DMS114 treated with DMSO at 0.1 percent for 48 hours (cell line): ENCODE data around the gene NFIA.
"Not testable (repeated sequence)": the region's sequence is repeated elsewhere in the genome, so short reads cannot be mapped to it uniquely, and the experiment has no call there.

Experiments
- DNase-seq: peaks from one replicate; lab custom pipeline; 2025; ENCODE audit not compliant: unreplicated experiment; lab: John Stamatoyannopoulos, UW

The NFIA gene

GRCh38 chr1:61445269-61445825, 363.0 kb downstream of the NFIA start:
- DNase-seq: no peak

GRCh38 chr1:61446531-61446991, 364.2 kb downstream of the NFIA start:
- no peak for DNase-seq

GRCh38 chr1:61447106-61447967, 365.0 kb downstream of the NFIA start:
- no peak for DNase-seq

DNA sequence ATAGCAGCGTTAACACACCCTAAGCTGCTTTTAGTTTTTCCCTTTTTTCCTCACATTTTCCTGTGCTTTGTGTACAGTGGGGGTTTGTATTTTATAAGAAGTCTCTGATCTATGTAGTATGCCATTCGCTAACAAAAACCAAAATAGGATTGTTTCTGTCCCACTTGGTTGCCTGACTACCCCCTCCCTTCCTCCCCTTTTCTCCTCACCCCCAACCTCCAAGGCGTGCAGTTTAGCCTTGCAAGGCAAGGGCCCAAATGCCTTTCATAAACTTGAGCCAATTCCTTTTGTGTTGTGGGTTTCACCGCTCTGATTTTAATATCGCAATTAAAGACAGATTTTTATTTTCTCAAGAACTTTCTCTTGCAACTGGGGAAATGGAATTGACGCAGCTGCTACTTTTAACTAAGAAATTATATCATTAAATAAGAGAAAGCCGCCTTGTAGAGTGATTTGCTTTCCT, 365.6 kb downstream of the NFIA start:
- no peak for DNase-seq

DNA sequence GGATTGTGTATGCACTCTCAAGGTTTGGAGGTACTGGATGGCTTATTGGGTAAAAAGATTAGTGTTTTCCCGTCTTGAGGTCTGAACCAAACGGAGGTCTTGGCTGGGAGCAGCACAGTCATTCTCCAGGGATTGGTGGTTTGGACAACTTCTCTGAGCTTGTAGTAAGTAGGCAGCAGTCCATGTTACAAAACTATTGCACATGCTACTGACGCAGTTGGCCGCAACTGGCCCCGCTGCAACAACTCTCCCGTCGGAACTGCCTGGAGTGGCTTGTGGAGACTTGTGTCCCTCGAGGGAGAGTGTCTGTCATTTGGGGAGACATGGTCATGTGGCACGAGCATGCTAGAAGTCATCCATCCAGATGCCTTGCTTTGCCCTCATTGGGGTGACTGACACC, 366.6 kb downstream of the NFIA start:
- no peak for DNase-seq

DNA sequence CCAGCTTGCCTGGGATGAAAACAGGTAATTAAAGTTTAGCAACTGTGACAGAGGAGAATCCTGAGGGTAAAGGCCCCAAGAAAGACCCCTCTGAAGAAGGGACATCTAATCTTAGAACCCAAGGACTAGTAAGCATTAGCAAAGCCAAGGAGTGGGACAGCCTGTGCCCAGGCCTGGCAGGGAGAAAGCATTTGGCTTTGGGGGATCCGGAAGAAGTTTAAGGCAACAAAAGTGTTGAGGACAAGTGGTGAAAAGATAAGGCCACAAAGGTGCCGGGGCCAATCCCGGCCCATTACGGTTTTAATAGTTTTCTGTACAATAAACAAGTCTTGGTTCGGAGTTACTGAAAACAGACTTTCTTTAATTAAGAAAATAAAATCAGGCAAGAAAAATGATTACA, 367.0 kb downstream of the NFIA start:
- no peak for DNase-seq

DNA sequence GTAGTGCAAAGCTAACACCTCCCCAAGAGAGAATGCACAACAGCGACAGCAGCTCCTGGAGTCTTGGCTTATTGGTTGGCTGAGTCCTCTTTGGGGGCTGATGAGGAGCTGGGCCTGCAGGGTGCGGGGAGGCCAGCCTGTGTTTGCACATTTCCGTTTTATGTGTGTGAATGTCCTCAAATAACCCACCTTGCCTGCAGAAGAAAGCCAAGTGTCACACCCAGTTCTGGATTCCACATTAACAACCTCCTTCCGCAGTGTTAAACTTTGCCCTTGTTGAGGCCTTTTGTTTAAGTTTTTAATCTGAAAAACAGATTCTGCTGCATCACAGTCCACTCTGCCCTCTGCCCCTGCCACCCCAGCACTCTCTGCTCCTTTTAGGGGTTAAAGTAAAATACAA, 368.1 kb downstream of the NFIA start:
- DNase-seq: no peak

DNA sequence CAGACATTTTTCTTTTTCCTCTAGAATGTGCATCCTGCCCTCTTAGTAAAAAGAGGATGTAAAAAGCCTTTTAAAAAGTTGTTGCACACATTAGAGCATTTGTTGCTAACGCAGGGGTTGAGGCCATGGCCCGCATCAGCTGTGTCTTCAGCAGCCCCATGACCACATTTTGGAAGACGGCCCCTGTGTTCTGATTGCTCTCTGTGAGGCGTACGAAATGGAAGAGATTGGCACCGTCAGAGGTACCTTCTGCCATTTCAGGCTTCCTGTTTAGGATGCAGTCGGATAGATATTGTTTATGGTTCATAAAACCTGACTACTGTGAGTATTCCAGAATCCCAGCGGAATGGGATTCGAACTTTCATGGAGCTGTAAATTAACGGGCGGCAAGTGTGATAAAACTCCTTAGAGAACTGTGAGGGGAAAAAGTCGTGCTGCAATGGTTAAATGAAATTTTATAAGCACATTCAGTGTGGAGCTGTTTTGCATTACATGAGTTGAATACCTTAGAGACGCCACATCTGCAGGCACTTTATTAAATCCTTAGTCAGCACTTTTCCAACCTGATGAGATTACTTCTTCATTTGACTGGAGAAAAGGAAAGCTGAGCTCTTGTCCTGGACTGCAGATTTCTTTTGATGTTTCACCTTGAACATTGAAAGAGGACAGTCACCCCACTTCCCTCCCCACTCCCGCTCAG, 368.7 kb downstream of the NFIA start:
- no peak for DNase-seq

- DNase-seq: no peak
Measured at GRCh38 chr1:61451572-61451968, 369.2 kb downstream of the NFIA start.

DNA sequence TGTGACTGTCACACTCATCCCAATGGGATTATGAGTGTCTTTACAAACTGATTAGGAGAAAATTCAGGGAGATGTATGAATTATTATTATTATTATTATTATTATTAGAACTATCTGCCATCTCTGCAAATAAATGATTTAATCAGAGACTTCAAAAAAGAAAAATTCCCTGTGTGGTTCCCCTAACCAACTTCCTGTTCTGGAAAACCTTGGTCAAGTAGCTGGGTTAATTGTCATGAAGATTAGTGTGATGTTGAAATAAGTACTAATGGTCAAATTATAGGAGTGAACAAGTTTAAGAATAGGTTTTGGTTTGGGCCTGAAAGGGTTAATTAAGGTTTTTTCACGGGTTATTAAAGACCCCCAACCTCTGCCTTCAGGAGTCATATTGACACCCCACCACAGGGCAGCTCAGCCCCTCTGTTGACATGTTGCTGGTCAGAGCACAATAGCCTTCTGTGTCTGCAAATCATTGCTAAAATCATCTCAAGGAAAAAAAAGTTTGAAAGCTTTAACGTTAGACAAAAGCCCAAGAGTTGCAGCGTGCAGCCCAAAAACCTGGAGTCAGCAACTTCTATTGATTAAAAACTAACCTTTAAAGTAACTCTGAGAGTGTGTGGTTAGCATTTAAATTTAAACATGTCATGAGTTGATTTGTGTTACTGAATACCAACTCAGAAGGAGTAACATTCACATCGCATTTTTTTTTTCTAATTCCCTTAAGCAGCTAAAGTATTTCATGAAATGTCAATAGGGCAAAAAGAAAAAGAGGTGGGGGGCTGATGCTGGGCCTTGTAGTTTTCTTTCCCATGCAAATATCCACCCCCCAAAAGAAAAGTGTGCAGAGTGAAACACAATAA, 370.0 kb downstream of the NFIA start:
- no peak for DNase-seq

DNA sequence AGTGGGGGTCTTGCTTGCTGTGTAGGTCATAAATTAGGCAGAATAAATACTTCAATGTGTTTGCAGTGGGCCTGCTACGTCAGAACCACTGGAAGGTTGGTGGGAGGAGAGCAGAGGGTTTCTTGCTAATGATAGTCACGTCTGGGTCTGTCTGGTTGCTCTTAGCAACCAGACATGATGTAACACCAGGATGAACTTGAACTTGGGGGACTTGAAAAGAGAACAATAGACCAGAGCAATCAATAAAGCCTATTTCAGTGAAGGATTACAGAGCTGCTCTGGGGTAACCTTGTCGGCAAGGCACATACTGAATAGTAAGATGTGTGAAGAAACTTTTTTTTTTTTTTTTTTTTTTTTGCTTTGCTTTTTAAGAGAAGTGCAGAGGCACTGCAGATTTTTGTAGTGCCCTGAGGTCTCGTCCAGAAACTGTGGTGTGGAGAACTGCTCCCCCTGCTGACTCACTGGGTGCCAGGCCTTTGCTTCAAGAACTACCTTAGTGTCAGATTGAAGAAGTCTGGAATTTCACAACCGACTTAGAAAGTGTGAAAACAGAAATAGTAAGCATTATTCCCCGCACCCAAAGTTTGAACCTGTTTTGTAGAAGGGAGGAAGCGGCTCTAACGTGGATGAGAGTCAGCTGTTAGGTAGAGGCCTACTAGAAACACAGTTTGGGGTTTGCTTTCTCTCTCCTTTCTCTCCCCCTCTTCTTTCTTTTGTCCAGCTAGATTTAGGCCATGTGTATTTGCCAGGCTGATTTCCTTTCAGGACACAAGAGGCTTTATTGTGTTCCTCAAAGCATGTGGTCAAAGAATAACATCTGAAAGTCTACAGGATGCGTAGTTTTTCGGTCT, 371.0 kb downstream of the NFIA start:
- peak; percentile 65 for DNase-seq

DNA sequence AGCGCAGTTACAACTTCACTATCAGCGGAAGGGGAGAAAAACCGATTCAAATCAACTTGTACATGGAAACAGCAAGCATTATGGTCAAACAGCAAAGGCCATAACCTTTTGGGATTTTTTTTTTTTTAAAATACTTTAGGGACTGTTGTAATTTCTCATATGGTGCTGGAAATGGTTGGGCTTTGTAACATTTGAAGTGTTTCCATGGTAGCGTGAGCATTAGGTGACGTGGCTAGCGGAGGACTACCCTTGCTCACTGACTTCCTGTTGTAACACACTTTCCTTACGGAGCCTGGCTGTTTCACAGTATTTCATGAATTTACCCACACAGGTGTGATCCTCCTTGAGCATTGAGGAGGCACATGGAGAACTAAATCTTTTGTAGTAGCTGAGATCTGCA, 373.0 kb downstream of the NFIA start:
- DNase-seq: no peak

DNA sequence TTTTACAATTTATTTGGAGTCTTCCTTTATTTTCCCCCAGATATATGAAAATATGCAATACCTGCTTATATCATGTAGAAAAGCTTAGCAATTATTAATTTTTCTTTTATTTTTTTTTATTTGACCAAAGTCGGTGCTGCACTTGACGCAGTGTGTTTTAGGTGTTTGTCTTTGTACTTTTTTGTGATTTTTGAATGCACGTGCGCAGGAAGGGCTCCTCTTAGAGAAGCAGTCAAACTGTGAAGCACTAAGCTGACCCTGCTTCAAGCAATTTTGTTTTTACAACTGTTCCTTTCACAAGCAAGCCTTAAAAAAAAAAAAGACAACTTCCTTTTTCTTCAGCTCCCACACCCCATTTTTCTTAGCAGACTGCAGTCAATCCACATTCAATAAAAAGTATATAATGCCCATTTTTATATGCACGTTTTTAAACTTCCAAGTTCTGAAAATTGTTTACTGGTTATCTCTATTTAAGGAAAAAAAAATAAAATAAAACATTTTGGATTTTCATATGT, 375.2 kb downstream of the NFIA start:
- no peak for DNase-seq

GRCh38 chr1:61459345-61459744, 377.0 kb downstream of the NFIA start:
- no peak for DNase-seq

- no peak for DNase-seq
Measured at GRCh38 chr1:61460191-61460590, 377.8 kb downstream of the NFIA start.

DNA sequence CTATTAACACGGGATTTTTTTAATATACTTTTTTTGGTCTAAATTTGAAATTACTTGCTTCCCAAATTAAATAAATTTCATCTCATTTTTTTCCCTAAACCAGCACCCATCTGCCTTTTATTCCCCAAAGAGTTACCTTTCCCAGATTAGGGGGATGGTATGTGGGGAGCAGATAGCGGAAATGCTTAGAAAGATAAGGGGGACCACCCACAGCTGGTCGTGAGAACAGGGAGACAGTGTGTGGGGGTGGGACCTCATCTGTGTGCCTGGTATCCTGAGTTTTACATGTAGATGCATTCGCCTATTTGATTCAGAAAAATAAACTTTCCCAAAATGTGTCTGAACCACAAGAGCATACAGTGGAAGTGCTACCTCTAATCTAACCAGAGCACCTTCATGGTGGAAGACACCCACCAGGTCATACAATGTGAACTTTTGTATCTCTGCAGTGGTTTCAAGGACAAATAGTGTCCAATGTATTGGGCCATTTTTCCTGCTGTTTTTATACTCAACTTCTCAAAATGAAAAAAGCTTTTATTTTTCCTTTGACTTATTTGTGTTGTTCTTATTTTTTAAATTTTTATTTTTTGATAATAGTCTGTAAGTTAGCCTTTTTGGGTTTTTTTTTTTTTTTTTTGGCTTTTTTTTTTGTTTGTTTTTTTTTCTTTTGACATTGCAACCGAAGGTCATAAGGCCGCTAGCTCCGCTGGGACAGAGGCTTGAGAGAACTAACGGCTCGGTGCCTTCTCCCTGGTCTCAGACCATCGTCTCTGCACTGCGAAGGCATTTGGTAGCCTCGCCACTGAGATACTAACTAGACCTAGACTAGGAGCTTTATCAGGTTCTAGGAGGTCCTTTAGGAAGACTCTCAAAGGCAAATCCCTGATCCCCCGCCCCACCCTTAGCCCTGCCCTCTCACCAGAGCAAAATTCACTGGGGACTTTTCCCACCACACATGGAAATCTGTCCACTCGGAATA, 379.3 kb downstream of the NFIA start:
- DNase-seq: no peak

- DNase-seq: no peak
Measured at GRCh38 chr1:61462628-61463027, 380.3 kb downstream of the NFIA start.

DNA sequence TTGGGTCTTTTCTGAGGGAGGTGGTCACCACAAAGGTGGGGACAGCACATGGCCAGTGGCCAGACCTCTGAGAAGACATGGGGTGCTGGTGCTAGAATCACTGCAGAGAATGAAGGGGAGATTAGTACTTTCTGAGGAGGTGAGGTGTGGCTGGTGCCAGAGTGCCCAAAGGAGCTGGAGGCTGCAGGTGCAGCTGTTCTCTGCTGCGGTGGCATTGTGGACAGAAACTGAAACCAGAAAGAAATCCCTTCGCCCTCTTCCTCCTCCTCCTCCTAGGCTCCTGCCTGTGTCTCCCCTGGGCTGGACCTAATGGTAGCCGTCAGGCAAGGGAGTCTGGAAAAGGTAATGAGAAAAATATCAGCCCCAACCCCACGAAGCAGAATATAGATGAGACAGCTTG, 380.9 kb downstream of the NFIA start:
- no peak for DNase-seq

- DNase-seq: not testable (repeated sequence)
Measured at GRCh38 chr1:61467836-61468235, 385.5 kb downstream of the NFIA start.
